ENCODE results near the gene EVA1A. TPM values are rescaled to one million over a fixed set of nuclear protein-coding genes. Genes with fewer than 3 reads are reported as not detected.

EVA1A gene
- total and polyA plus RNA-seq, 8 donors: 1.3 to 4.7 (median 2.4) TPM; not detected in 3

DNA sequence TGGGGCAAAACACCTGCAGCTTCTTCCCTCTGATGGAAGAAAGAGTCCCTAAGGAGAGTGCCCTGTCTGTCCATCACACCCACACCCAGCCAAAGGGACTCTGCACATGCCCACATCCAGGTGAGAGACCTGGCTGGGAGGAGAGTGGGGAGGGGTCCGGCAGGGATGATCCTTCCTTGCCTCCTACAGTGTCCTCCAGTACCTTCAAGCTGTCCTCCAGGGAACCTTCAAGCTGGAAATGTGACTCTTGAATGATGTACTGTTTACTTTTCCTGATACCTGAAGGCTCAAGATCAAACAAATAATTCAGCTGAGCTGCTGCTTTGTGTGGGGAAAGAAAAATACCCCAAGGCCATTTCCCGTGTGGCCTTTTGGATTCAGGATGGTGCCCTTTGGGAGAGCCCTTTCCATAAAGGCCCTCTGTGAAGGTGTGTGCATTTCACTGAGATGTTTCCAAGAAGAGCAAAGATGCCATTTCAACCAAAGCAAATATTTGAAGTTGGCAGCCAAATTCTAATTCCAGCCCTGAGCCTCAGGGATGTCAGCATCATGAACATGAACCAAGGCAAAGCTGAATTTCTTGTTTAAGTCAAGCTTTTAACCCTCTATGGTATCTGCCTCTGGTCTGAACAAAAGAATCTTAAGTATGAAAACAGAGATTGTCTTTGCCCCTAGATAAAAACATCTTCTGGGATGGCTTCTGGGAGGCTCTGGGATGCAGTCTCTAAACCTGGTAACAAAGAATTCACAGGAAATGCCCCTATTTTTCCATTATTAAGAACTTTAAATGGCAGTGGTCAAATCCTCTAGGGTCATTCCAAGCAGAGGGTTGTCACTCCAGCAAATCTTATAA, 11.1 kb downstream of the EVA1A start:
- no peak overlapping the region for H3K27ac ChIP-seq
- no peak for DNase-seq
- H3K27me3 ChIP-seq: peaks cover 0 to 4% (median 0%) of the 10 kb centered on the region in 3 donors
- no peaks in the 10 kb centered on the region for H3K36me3 ChIP-seq
- no peak for TF ChIP-seq POLR2A (IDR thresholded peaks at IDR 0.05)
- TF ChIP-seq, protein P1, sequence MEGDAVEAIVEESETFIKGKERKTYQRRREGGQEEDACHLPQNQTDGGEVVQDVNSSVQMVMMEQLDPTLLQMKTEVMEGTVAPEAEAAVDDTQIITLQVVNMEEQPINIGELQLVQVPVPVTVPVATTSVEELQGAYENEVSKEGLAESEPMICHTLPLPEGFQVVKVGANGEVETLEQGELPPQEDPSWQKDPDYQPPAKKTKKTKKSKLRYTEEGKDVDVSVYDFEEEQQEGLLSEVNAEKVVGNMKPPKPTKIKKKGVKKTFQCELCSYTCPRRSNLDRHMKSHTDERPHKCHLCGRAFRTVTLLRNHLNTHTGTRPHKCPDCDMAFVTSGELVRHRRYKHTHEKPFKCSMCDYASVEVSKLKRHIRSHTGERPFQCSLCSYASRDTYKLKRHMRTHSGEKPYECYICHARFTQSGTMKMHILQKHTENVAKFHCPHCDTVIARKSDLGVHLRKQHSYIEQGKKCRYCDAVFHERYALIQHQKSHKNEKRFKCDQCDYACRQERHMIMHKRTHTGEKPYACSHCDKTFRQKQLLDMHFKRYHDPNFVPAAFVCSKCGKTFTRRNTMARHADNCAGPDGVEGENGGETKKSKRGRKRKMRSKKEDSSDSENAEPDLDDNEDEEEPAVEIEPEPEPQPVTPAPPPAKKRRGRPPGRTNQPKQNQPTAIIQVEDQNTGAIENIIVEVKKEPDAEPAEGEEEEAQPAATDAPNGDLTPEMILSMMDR (IDR thresholded peaks at IDR 0.05): no peak
- no peak for TF ChIP-seq POLR2AphosphoS5 (IDR thresholded peaks at IDR 0.05)
- no peak for TF ChIP-seq EP300 (IDR thresholded peaks at IDR 0.05)
- intact Hi-C loops (cut with DNase I; ENCODE audit: low total_unique reads): no loop called here
- H3K4me3 ChIP-seq: no peak overlapping the region
- WGBS, 5 donors: 51 to 69% (median 65%) methylated on average over 2 of the region's 2 CpGs
- H3K9me3 ChIP-seq: no peaks in the 10 kb centered on the region
- H3K4me1 ChIP-seq: no peaks in the 10 kb centered on the region

DNA sequence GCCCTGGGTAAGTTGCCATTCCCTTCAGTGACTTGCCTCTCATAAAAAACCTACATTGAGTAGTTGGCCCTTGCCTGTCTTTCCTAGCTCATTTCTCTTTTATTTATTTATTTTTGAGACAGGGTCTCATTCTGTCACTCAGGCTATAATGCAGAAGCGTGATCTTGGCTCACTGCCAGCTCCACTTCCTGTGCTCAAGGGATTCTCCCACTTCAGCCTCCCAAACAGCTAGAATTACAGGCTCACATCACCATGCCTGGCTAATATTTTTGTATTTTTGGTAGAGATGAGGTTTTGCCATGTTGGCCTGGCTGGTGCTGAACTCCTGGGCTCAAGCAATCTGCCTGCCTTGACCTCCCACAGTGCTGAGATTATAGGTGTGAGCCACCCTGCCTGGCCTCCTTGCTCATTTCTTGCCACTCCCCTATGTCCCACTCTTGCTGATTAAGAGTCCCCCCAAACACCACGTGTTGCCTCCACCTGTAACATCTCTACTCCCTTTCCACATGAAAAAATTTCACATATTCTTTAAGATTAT, 12.6 kb downstream of the EVA1A start:
- DNase-seq: peak in 1 of 2 donors; percentile 30
- no peaks in the 10 kb centered on the region for H3K4me1 ChIP-seq
- no peak overlapping the region for H3K27ac ChIP-seq
- H3K27me3 ChIP-seq: no peaks in the 10 kb centered on the region
- no peaks in the 10 kb centered on the region for H3K36me3 ChIP-seq
- WGBS, 5 donors: 31 to 38% (median 33%) methylated on average over 2 of the region's 2 CpGs
- intact Hi-C loops (cut with DNase I; ENCODE audit: low total_unique reads): no loop called here
- no peak for TF ChIP-seq POLR2AphosphoS5 (IDR thresholded peaks at IDR 0.05)
- no peak for TF ChIP-seq EP300 (IDR thresholded peaks at IDR 0.05)
- no peak for TF ChIP-seq POLR2A (IDR thresholded peaks at IDR 0.05)
- TF ChIP-seq, protein P1 (IDR thresholded peaks at IDR 0.05): no peak
- H3K4me3 ChIP-seq: no peak overlapping the region
- no peaks in the 10 kb centered on the region for H3K9me3 ChIP-seq

DNA sequence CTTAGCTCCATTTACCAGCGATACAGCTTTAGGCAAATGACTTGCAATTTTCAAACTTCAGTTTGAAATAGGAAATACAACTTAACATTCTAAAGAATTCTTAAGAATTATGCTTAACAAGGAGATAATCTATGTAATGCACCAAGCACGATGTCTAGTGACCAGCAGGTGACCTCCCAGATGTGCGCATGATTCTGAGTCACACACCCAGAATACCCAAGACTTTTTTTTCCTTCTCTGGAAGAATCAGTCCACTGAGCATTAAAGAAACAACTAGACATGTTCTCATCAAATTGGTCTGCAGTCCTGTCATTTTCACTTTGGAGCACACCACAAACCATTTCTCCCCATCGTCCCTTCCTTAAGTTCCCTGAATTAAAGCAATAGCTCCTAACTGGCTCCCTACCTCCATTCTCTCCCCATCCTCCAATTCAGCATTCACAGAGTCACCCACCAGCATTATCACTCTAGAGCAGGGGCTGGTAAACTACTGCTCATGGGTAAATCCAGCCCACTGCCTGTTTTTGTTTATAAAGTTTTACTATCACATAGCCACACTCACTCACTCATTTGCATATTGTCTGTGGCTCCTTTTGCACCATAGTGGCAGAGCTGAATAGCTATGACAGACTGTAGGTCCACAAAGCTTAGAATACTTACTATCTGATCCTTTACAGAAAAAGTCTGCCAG, 13.2 kb downstream of the EVA1A start:
- no peaks in the 10 kb centered on the region for H3K27me3 ChIP-seq
- no peak overlapping the region for H3K27ac ChIP-seq
- no peaks in the 10 kb centered on the region for H3K9me3 ChIP-seq
- intact Hi-C loops (cut with DNase I; ENCODE audit: low total_unique reads): no loop called here
- no peak for DNase-seq
- no peak for TF ChIP-seq POLR2A (IDR thresholded peaks at IDR 0.05)
- H3K4me1 ChIP-seq: no peaks in the 10 kb centered on the region
- H3K4me3 ChIP-seq: no peak overlapping the region
- 71 to 80% (median 77%) methylated on average over 4 of the region's 4 CpGs for WGBS, 5 donors
- H3K36me3 ChIP-seq: no peaks in the 10 kb centered on the region

DNA sequence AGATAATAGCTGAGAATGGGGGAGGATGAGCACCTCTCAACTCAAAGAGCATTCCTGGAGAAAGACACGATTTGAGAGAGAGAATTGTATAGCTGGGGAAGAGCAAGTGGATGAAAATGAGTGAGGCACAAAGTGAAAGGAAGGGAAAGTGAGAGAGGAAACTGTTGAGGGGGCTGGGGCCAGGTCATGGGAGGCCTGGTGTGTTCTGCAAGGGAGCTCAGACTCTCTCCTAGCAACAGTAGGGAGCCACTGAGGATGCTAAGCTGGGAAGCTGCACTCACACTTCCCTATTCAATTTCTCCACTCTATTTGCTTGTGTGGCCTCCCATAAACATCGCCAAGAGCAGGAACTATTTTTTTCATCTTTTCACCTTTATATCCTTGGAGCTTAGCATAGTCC, 14.8 kb downstream of the EVA1A start:
- intact Hi-C loops (cut with DNase I; ENCODE audit: low total_unique reads): no loop called here
- 80 to 91% (median 81%) methylated on average over 2 of the region's 2 CpGs for WGBS, 5 donors
- Histone ChIP-seq H3K9me3 (no peaks in the 10 kb centered on the region), H3K27ac (no peak overlapping the region), H3K36me3 (no peaks in the 10 kb centered on the region), H3K4me3 (no peak overlapping the region), H3K4me1 (no peaks in the 10 kb centered on the region), H3K27me3 (no peaks in the 10 kb centered on the region)
- no peak for DNase-seq
- TF ChIP-seq POLR2AphosphoS5 (IDR thresholded peaks at IDR 0.05) (no peak), EP300 (IDR thresholded peaks at IDR 0.05) (no peak), POLR2A (IDR thresholded peaks at IDR 0.05) (no peak)
- TF ChIP-seq, protein P1 (IDR thresholded peaks at IDR 0.05): no peak

Data from stomach (tissue), 9 donors.